GM20431 (cell line): ENCODE results near the gene KRTAP5-3.
"Not testable (repeated sequence)": the region's sequence is repeated elsewhere in the genome, so short reads cannot be mapped to it uniquely, and the experiment has no call there.

Experiments used
- in situ Hi-C: fragments of 300-500 bp; cut with MseI, MboI; formaldehyde crosslinking; loops from one replicate; pipeline ENCODE4 v1.15.0; 2020; ENCODE audit warnings: low sequenced_read_pairs; ENCODE audit not compliant: unreplicated experiment

KRTAP5-3 gene

GRCh38 chr11:1608363-1608762 is at the start of gene KRTAP5-3:
Gene KRTAP5-3, minus strand, starts transcription at chr11:1608463. Its CDS starts 78 bp downstream, at chr11:1608385.
- in situ Hi-C loops = no loop called here

GRCh38 chr11:1656670-1657069 is 48.4 kb upstream of the KRTAP5-3 start:
- in situ Hi-C loops = no loop called here

GRCh38 chr11:1656061-1656441 is 47.8 kb upstream of the KRTAP5-3 start:
- in situ Hi-C loops = no loop called here

GRCh38 chr11:1655168-1656060 is 47.2 kb upstream of the KRTAP5-3 start:
- in situ Hi-C loops = no loop called here

GRCh38 chr11:1654388-1655167 is 46.3 kb upstream of the KRTAP5-3 start:
- in situ Hi-C loops = no loop called here

- in situ Hi-C loops = no loop called here
These were observed 45.5 kb upstream of the KRTAP5-3 start for GRCh38 chr11:1653541-1654387.

- in situ Hi-C loops = no loop called here
These were observed 44.7 kb upstream of the KRTAP5-3 start for GRCh38 chr11:1652771-1653540.

GRCh38 chr11:1652442-1652770 is 44.1 kb upstream of the KRTAP5-3 start:
- in situ Hi-C loops = no loop called here

- in situ Hi-C loops = no loop called here
These were observed 43.8 kb upstream of the KRTAP5-3 start for GRCh38 chr11:1652026-1652425.

GRCh38 chr11:1651411-1651980 is 43.2 kb upstream of the KRTAP5-3 start:
- in situ Hi-C loops = no loop called here

- in situ Hi-C loops = no loop called here
These were observed 42.6 kb upstream of the KRTAP5-3 start for GRCh38 chr11:1650918-1651262.

- in situ Hi-C loops = no loop called here
These were observed 42.0 kb upstream of the KRTAP5-3 start for GRCh38 chr11:1650034-1650917.

- in situ Hi-C loops = no loop called here
These were observed 40.6 kb upstream of the KRTAP5-3 start for GRCh38 chr11:1648653-1649420.

GRCh38 chr11:1647901-1648652 is 39.8 kb upstream of the KRTAP5-3 start:
- in situ Hi-C loops = no loop called here

GRCh38 chr11:1646540-1646939 is 38.3 kb upstream of the KRTAP5-3 start:
- in situ Hi-C loops = not testable (repeated sequence)

GRCh38 chr11:1645357-1645821 is 37.1 kb upstream of the KRTAP5-3 start:
- in situ Hi-C loops = no loop called here
